Measurements from ENCODE around the gene FAM107A. TPM values are rescaled to one million over a fixed set of nuclear protein-coding genes. Genes with fewer than 3 reads are reported as not detected.

Gene FAM107A
- total and polyA plus RNA-seq, 8 donors: 1.7 to 21.0 (median 6.9) TPM

DNA sequence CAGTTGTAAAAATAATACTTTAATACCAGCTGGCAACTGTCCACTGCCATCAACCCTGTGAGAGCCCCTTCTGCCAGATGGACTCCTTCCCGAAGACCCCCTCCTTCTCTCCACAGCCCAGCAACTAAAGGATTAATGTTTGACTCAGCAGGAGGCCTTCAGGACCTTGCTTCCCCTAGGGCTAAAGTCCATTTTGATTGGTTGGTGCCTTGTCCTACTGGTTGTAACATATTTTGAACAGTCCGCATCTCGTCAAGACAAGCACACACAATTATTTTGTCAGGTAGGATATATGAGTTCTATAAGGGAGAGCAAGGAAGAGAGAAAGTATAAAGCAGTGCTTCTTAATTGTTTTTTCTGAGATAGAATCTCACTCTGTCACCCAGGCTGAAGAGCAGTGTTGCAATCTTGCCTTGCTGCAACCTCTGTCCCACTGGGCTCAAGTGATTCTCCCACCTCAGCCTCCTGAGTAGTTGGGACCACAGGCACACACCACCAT is 58.9 kb downstream of the FAM107A start:
- FAIRE-seq (no peak), DNase-seq (no peak), ATAC-seq (no peak)
- Histone ChIP-seq H3K27ac (no peak overlapping the region), H3K9me3 (no peaks in the 10 kb centered on the region), H3K27me3 (no peaks in the 10 kb centered on the region), H3K4me3 (no peak overlapping the region), H3K36me3 (no peaks in the 10 kb centered on the region), H3K4me1 (no peaks in the 10 kb centered on the region)
- WGBS, 2 donors: 44 to 53% methylated on average over 3 of the region's 3 CpGs
- TF ChIP-seq, protein P1, sequence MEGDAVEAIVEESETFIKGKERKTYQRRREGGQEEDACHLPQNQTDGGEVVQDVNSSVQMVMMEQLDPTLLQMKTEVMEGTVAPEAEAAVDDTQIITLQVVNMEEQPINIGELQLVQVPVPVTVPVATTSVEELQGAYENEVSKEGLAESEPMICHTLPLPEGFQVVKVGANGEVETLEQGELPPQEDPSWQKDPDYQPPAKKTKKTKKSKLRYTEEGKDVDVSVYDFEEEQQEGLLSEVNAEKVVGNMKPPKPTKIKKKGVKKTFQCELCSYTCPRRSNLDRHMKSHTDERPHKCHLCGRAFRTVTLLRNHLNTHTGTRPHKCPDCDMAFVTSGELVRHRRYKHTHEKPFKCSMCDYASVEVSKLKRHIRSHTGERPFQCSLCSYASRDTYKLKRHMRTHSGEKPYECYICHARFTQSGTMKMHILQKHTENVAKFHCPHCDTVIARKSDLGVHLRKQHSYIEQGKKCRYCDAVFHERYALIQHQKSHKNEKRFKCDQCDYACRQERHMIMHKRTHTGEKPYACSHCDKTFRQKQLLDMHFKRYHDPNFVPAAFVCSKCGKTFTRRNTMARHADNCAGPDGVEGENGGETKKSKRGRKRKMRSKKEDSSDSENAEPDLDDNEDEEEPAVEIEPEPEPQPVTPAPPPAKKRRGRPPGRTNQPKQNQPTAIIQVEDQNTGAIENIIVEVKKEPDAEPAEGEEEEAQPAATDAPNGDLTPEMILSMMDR (IDR thresholded peaks at IDR 0.05): no peak
- intact Hi-C loops (cut with DNase I): no loop called here

DNA sequence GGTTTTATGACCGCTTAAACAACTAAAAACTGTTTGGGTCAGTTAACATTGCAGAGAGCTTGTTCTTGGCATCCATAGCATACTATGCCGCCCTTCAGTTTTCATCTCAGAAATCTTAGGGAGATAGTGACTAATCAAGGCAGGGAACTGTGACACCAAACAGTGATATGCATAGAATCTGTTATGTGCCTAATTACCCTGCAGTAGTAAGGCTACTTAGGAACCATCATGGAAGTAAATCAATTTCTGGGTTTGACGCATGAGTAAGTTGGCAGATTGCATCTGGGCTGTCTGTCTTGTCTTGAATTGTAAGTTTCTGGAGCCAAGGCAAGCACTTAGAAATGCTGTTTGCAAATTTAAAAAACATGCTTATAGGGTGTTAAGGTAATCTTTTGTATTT is 62.8 kb downstream of the FAM107A start:
- TF ChIP-seq, protein P1 (IDR thresholded peaks at IDR 0.05): no peak
- H3K27ac ChIP-seq: no peak overlapping the region
- H3K9me3 ChIP-seq: no peaks in the 10 kb centered on the region
- ATAC-seq (no peak), FAIRE-seq (no peak), DNase-seq (no peak)
- H3K4me1 ChIP-seq: no peaks in the 10 kb centered on the region
- no peak overlapping the region for H3K4me3 ChIP-seq
- no peaks in the 10 kb centered on the region for H3K36me3 ChIP-seq
- WGBS, 2 donors: 91 to 93% methylated on average over 3 of the region's 3 CpGs
- intact Hi-C loops (cut with DNase I): no loop called here
- no peaks in the 10 kb centered on the region for H3K27me3 ChIP-seq

Other genes with a start within 250 kb of the FAM107A start
- 10 to 100 TPM in 1 of 6 donors, 1 to 10 TPM in 5; 6.1 to 11.2 (median 7.9) TPM for gene PXK, start 244.5 kb downstream of the FAM107A start, total RNA-seq
- 1 to 10 TPM; 3.2 to 6.2 TPM for gene PXK, start 244.5 kb downstream of the FAM107A start, polyA plus RNA-seq
- gene PDHB, start 143.6 kb downstream of the FAM107A start, total RNA-seq: 10 to 100 TPM; 17.7 to 26.8 (median 23.9) TPM
- gene PDHB, start 143.6 kb downstream of the FAM107A start, polyA plus RNA-seq: 10 to 100 TPM; 31.1 to 44.9 TPM
- gene KCTD6, start 85.3 kb downstream of the FAM107A start, total RNA-seq: 1 to 10 TPM; 2.2 to 6.0 (median 3.5) TPM
- gene KCTD6, start 85.3 kb downstream of the FAM107A start, polyA plus RNA-seq: 10 to 100 TPM in 1 of 2 donors, 1 to 10 TPM in 1; 4.8 to 13.8 TPM
- 10 to 100 TPM in 1 of 6 donors, 1 to 10 TPM in 5; 1.3 to 13.3 (median 7.1) TPM for gene ACOX2, start 40.2 kb downstream of the FAM107A start, total RNA-seq
- 10 to 100 TPM in 1 of 2 donors, 1 to 10 TPM in 1; 7.9 to 11.3 TPM for gene ACOX2, start 40.2 kb downstream of the FAM107A start, polyA plus RNA-seq
- gene FAM3D, start 89.4 kb upstream of the FAM107A start, total RNA-seq: under 1 TPM; 0.32 to 0.73 (median 0.58) TPM
- 1 to 10 TPM in 1 of 2 donors, under 1 TPM in 1; 0.68 to 2.1 TPM for gene FAM3D, start 89.4 kb upstream of the FAM107A start, polyA plus RNA-seq